ENCODE data around the gene POLA2.

- TF ChIP-seq CTCF (IDR thresholded peaks at IDR 0.05), result no peak
- TF ChIP-seq POLR2AphosphoS5 (IDR thresholded peaks at IDR 0.05), result no peak
- TF ChIP-seq POLR2A (IDR thresholded peaks at IDR 0.05), result no peak
- no peak for TF ChIP-seq EP300 (IDR thresholded peaks at IDR 0.05)
These were observed 46.6 kb downstream of the POLA2 start for GRCh38 chr11:65308281-65308891.
